Measurements from ENCODE around the gene SELENOW.

DNA sequence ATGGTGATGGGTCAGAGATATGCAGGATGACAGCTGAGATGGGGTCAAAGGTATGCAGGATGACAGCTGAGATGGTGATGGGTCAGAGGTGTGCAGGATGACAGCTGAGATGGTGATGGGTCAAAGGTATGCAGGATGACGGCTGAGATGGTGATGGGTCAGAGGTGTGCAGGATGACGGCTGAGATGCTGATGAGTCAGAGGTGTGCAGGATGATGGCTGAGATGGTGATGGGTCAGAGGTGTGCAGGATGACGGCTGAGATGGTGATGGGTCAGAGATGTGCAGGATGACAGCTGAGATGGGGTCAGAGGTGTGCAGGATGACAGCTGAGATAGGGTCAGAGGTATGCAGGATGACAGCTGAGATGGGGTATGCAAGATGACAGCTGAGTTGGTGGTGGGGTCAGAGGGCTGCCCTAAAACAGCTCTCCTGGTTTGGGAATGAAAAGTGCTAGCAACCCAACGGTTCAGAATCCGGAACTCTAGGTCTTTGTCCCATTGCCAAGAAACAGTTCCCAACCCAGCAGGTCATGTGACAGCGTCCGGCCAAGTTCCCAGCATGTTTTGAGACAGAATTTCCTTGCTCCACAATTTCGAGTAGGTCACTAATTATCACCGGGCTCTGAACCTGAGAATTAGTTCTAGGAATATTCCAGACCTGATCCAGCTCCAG is 3.2 kb downstream of the SELENOW start:
- no peak for TF ChIP-seq EZH2phosphoT487 (IDR thresholded peaks at IDR 0.05; ENCODE audit: borderline replicate concordance)
- TF ChIP-seq, protein P1, sequence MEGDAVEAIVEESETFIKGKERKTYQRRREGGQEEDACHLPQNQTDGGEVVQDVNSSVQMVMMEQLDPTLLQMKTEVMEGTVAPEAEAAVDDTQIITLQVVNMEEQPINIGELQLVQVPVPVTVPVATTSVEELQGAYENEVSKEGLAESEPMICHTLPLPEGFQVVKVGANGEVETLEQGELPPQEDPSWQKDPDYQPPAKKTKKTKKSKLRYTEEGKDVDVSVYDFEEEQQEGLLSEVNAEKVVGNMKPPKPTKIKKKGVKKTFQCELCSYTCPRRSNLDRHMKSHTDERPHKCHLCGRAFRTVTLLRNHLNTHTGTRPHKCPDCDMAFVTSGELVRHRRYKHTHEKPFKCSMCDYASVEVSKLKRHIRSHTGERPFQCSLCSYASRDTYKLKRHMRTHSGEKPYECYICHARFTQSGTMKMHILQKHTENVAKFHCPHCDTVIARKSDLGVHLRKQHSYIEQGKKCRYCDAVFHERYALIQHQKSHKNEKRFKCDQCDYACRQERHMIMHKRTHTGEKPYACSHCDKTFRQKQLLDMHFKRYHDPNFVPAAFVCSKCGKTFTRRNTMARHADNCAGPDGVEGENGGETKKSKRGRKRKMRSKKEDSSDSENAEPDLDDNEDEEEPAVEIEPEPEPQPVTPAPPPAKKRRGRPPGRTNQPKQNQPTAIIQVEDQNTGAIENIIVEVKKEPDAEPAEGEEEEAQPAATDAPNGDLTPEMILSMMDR (conservative IDR thresholded peaks at IDR 0.05; ENCODE audit: low read length) = no peak

All from Loucy (cell line).